Hepatocyte (in vitro differentiated cells): ENCODE measurements around the gene NR1D2.

Experiments used
- EZH2 ChIP-seq: fragments of 200-600 bp; sonication (generic); IDR thresholded peaks from 2 replicates; pipeline ENCODE4 v1.6.1; 2016; ENCODE audit warnings: antibody characterized with exemption, mild to moderate bottlenecking, borderline replicate concordance
- EZH2phosphoT487 ChIP-seq: fragments of 200-600 bp; sonication (generic); IDR thresholded peaks from one replicate; pipeline ENCODE4 v1.6.1; 2018; ENCODE audit warnings: antibody characterized with exemption, mild to moderate bottlenecking, low read depth, moderate library complexity; ENCODE audit not compliant: unreplicated experiment, severe bottlenecking
- TF ChIP-seq, protein P1 (sequence below): fragments of 200-600 bp; sonication (generic); IDR thresholded peaks from 2 replicates; pipeline ENCODE4 v1.5.1; 2016; ENCODE audit warnings: antibody characterized with exemption, mild to moderate bottlenecking; ENCODE audit not compliant: poor library complexity

DNA sequence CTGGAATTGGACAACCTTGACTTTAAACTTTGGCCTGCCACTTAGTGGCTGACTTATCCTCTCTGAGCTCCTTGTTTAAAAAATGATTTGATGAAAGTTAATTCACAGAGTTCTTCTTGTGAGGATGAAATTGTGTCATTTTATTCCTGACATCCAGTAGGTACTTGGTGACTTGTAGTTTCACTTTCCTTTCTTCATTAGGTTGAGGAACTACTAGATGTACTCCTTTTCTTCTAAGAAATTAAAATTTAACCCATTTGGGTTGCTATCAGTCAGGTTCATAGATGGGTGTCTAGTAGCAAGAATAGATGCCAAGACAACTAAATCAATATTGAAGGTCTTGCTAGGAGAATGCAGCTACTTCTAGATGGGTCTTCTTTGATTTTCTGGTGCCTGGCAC, 5.2 kb downstream of the NR1D2 start:
- TF ChIP-seq, protein P1, sequence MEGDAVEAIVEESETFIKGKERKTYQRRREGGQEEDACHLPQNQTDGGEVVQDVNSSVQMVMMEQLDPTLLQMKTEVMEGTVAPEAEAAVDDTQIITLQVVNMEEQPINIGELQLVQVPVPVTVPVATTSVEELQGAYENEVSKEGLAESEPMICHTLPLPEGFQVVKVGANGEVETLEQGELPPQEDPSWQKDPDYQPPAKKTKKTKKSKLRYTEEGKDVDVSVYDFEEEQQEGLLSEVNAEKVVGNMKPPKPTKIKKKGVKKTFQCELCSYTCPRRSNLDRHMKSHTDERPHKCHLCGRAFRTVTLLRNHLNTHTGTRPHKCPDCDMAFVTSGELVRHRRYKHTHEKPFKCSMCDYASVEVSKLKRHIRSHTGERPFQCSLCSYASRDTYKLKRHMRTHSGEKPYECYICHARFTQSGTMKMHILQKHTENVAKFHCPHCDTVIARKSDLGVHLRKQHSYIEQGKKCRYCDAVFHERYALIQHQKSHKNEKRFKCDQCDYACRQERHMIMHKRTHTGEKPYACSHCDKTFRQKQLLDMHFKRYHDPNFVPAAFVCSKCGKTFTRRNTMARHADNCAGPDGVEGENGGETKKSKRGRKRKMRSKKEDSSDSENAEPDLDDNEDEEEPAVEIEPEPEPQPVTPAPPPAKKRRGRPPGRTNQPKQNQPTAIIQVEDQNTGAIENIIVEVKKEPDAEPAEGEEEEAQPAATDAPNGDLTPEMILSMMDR: no peak
- TF ChIP-seq EZH2 (no peak), EZH2phosphoT487 (no peak)
